Smooth muscle cell (in vitro differentiated cells): ENCODE results near the gene TMEM218. TPM values are rescaled to one million over a fixed set of nuclear protein-coding genes. Genes with fewer than 3 reads are reported as not detected.

Experiments used
- DNase-seq: peaks from one replicate; lab custom pipeline; 2025; ENCODE audit not compliant: unreplicated experiment; lab: John Stamatoyannopoulos, UW
- H2AFZ ChIP-seq: fragments of 200-600 bp; sonication (generic); 2 replicates; pipeline ENCODE4 v1.6.0; 2016; ENCODE audit warnings: antibody characterized with exemption, low read depth, mild to moderate bottlenecking
- H3F3A ChIP-seq: fragments of 200-600 bp; sonication (generic); 2 replicates; pipeline ENCODE4 v1.6.0; 2017; ENCODE audit warnings: antibody characterized with exemption, low read depth
- H3K27ac ChIP-seq: fragments of 200-600 bp; sonication (generic); 2 replicates; pipeline ENCODE4 v1.5.1; 2016; ENCODE audit warnings: low read depth, mild to moderate bottlenecking
- H3K27me3 ChIP-seq: fragments of 200-600 bp; sonication (generic); 2 replicates; pipeline ENCODE4 v1.6.1; 2016; ENCODE audit warnings: low read depth, mild to moderate bottlenecking
- H3K36me3 ChIP-seq: fragments of 200-600 bp; sonication (generic); 2 replicates; pipeline ENCODE4 v1.5.1; 2016; ENCODE audit warnings: low read depth
- H3K4me1 ChIP-seq: fragments of 200-600 bp; sonication (generic); 2 replicates; pipeline ENCODE4 v1.5.1; 2016; ENCODE audit warnings: low read depth
- H3K4me2 ChIP-seq: fragments of 200-600 bp; sonication (generic); 2 replicates; pipeline ENCODE4 v1.6.0; 2016; ENCODE audit warnings: mild to moderate bottlenecking
- H3K4me3 ChIP-seq: fragments of 200-600 bp; sonication (generic); 2 replicates; pipeline ENCODE4 v1.5.1; 2016; ENCODE audit warnings: mild to moderate bottlenecking
- H3K79me2 ChIP-seq: fragments of 200-600 bp; sonication (generic); 2 replicates; pipeline ENCODE4 v1.6.0; 2016; ENCODE audit warnings: low read depth, mild to moderate bottlenecking
- H3K9ac ChIP-seq: fragments of 200-600 bp; sonication (generic); 2 replicates; pipeline ENCODE4 v1.6.0; 2016; ENCODE audit warnings: low read depth
- H3K9me3 ChIP-seq: fragments of 200-600 bp; sonication (generic); replicated peaks from 2 replicates; pipeline ENCODE4 v1.5.1; 2016; ENCODE audit warnings: low read depth
- H4K20me1 ChIP-seq: fragments of 200-600 bp; sonication (generic); 2 replicates; pipeline ENCODE4 v1.6.0; 2016; ENCODE audit warnings: low read depth
- WGBS: methylation state at CpG from one replicate; pipeline ENCODE4 v1.1.7; 2016; ENCODE audit warnings: low lambda C conversion rate; 5-methylcytosine and 5-hydroxymethylcytosine counted together
- polyA plus RNA-seq: library from polyadenylated mRNA; unstranded; fragments of >200 nt; fragmentation: Nextera tagmentation; extraction: Ambion mirVana; gene quantifications from 2 replicates; pipeline ENCODE4 v1.2.1, GENCODE V29; 2016
- total RNA-seq: library from RNA; depleted of rRNA; stranded (reverse); fragments of >200 nt; gene quantifications from 2 replicates; pipeline ENCODE4 v1.2.3, GENCODE V29; 2014
- TF ChIP-seq, protein P1 (sequence below): fragments of 200-600 bp; sonication (generic); IDR thresholded peaks from 2 replicates; pipeline ENCODE4 v1.5.1; 2017; ENCODE audit warnings: borderline replicate concordance, mild to moderate bottlenecking, antibody characterized with exemption; ENCODE audit not compliant: insufficient read depth, poor library complexity, severe bottlenecking

TMEM218 gene
- total and polyA plus RNA-seq, 2 experiments from 2014 or later: 22.1 to 30.7 TPM

GRCh38 chr11:125156346-125157117 lies 45.1 kb upstream of the TMEM218 start:
- peaks cover 6% of the 10 kb centered on the region for H3F3A ChIP-seq
- no peaks in the 10 kb centered on the region for H3K36me3 ChIP-seq
- no peak overlapping the region for H3K4me3 ChIP-seq
- 83% methylated on average over 8 of the region's 8 CpGs for WGBS
- TF ChIP-seq, protein P1, sequence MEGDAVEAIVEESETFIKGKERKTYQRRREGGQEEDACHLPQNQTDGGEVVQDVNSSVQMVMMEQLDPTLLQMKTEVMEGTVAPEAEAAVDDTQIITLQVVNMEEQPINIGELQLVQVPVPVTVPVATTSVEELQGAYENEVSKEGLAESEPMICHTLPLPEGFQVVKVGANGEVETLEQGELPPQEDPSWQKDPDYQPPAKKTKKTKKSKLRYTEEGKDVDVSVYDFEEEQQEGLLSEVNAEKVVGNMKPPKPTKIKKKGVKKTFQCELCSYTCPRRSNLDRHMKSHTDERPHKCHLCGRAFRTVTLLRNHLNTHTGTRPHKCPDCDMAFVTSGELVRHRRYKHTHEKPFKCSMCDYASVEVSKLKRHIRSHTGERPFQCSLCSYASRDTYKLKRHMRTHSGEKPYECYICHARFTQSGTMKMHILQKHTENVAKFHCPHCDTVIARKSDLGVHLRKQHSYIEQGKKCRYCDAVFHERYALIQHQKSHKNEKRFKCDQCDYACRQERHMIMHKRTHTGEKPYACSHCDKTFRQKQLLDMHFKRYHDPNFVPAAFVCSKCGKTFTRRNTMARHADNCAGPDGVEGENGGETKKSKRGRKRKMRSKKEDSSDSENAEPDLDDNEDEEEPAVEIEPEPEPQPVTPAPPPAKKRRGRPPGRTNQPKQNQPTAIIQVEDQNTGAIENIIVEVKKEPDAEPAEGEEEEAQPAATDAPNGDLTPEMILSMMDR: no peak
- H3K79me2 ChIP-seq: no peaks in the 10 kb centered on the region
- no peak overlapping the region for H3K4me2 ChIP-seq
- H2AFZ ChIP-seq: no peak overlapping the region
- no peak overlapping the region for H3K9ac ChIP-seq
- no peaks in the 10 kb centered on the region for H3K9me3 ChIP-seq
- H4K20me1 ChIP-seq: no peaks in the 10 kb centered on the region
- no peak for DNase-seq
- H3K4me1 ChIP-seq: no peaks in the 10 kb centered on the region
- H3K27ac ChIP-seq: no peak overlapping the region
- H3K27me3 ChIP-seq: no peaks in the 10 kb centered on the region

DNA sequence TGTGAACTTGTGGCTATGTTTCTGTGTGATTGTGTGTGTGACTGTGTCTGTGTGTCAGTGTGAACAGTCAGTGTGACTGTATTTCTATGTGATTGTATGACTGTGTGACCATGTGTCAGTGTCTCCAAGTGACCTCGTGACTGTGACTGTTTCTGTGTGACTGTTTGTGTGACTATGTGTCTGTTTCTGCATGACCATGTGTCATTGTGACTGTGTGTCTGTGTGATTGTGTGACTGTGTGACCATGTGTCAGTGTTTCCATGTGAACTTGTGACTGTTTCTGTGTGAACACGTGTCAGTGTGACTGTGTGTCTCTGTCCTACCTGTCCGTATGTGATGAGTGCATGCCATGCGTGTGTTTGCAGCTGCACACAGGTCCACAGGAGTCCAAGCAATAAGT lies 44.3 kb upstream of the TMEM218 start:
- DNase-seq: no peak
- WGBS: 93% methylated on average over 4 of the region's 4 CpGs
- Histone ChIP-seq H3K9me3 (no peaks in the 10 kb centered on the region), H3K9ac (no peak overlapping the region), H3K36me3 (no peaks in the 10 kb centered on the region), H4K20me1 (no peaks in the 10 kb centered on the region), H3K27ac (no peak overlapping the region), H3K27me3 (no peaks in the 10 kb centered on the region), H3K79me2 (no peaks in the 10 kb centered on the region), H3K4me1 (no peaks in the 10 kb centered on the region), H3F3A (peaks cover 6% of the 10 kb centered on the region), H3K4me2 (no peak overlapping the region), H2AFZ (no peak overlapping the region), H3K4me3 (no peak overlapping the region)
- TF ChIP-seq, protein P1: no peak

- no peak overlapping the region for H3K4me2 ChIP-seq
- H3K4me1 ChIP-seq: no peaks in the 10 kb centered on the region
- H3K9me3 ChIP-seq: no peaks in the 10 kb centered on the region
- DNase-seq: no peak
- H3K79me2 ChIP-seq: no peaks in the 10 kb centered on the region
- 97% methylated on average over 6 of the region's 6 CpGs for WGBS
- H3F3A ChIP-seq: peaks cover 6% of the 10 kb centered on the region
- no peaks in the 10 kb centered on the region for H4K20me1 ChIP-seq
- TF ChIP-seq, protein P1: no peak
- no peaks in the 10 kb centered on the region for H3K27me3 ChIP-seq
- H3K4me3 ChIP-seq: no peak overlapping the region
- no peak overlapping the region for H3K9ac ChIP-seq
- H2AFZ ChIP-seq: no peak overlapping the region
- H3K27ac ChIP-seq: no peak overlapping the region
- no peaks in the 10 kb centered on the region for H3K36me3 ChIP-seq
Measured at GRCh38 chr11:125155100-125155444, 43.6 kb upstream of the TMEM218 start.
